HEK293 (cell line): ENCODE results near the gene AHCY.

Experiments used
- BCL6B ChIP-seq: fragments of 450-650 bp; formaldehyde crosslinking; IDR thresholded peaks from 2 replicates; pipeline ENCODE4 v1.5.1; 2017; ENCODE audit warnings: missing biosample characterization, missing genetic modification characterization
- IKZF3 ChIP-seq: fragments of 450-650 bp; IDR thresholded peaks from 2 replicates; pipeline ENCODE4 v1.5.0; 2018; ENCODE audit warnings: missing biosample characterization, mild to moderate bottlenecking, missing genetic modification characterization, moderate library complexity
- KLF1 ChIP-seq: fragments of 450-650 bp; formaldehyde crosslinking; IDR thresholded peaks from 2 replicates; pipeline ENCODE4 v1.5.1; 2016; ENCODE audit warnings: missing biosample characterization, missing genetic modification characterization
- KLF10 ChIP-seq: fragments of 450-650 bp; IDR thresholded peaks from 2 replicates; pipeline ENCODE4 v1.5.1; 2018; ENCODE audit warnings: missing biosample characterization, mild to moderate bottlenecking, missing genetic modification characterization
- KLF16 ChIP-seq: fragments of 450-650 bp; formaldehyde crosslinking; IDR thresholded peaks from 2 replicates; pipeline ENCODE4 v1.5.1; 2017; ENCODE audit warnings: missing biosample characterization, missing genetic modification characterization
- TCF7L2 ChIP-seq: IDR thresholded peaks from 2 replicates; pipeline ENCODE4 v1.6.1; 2011; ENCODE audit warnings: low read depth, mild to moderate bottlenecking, inconsistent platforms, low read length, moderate library complexity, borderline replicate concordance
- ZBTB48 ChIP-seq: fragments of 450-650 bp; formaldehyde crosslinking; IDR thresholded peaks from 2 replicates; pipeline ENCODE4 v1.5.1; 2016; ENCODE audit warnings: missing biosample characterization, missing genetic modification characterization
- ZNF112 ChIP-seq: fragments of 450-650 bp; formaldehyde crosslinking; IDR thresholded peaks from 2 replicates; pipeline ENCODE4 v1.5.0; 2017; ENCODE audit warnings: missing biosample characterization, missing genetic modification characterization
- ZNF138 ChIP-seq: fragments of 450-650 bp; formaldehyde crosslinking; IDR thresholded peaks from 2 replicates; pipeline ENCODE4 v1.5.1; 2016; ENCODE audit warnings: missing biosample characterization, missing genetic modification characterization, borderline replicate concordance
- ZNF140 ChIP-seq: fragments of 450-650 bp; formaldehyde crosslinking; IDR thresholded peaks from 2 replicates; pipeline ENCODE4 v1.5.1; 2016; ENCODE audit warnings: missing biosample characterization, missing genetic modification characterization
- ZNF184 ChIP-seq: fragments of 450-650 bp; IDR thresholded peaks from 2 replicates; pipeline ENCODE4 v1.5.1; 2018; ENCODE audit warnings: missing biosample characterization, mild to moderate bottlenecking, missing genetic modification characterization
- ZNF239 ChIP-seq: fragments of 450-650 bp; formaldehyde crosslinking; IDR thresholded peaks from 2 replicates; pipeline ENCODE4 v1.5.1; 2016; ENCODE audit warnings: missing biosample characterization, missing genetic modification characterization
- ZNF274 ChIP-seq, 2 experiments: fragments of 200-500 bp in 1 of 2; fragments of 450-650 bp in 1 of 2; sonication (Bioruptor generic) in 1 of 2; formaldehyde crosslinking in 1 of 2; IDR thresholded peaks; 2 replicates each; pipeline versions ENCODE4 v1.5.1 to v1.6.1; 2014 to 2016; ENCODE audit warnings: borderline replicate concordance in 1 of 2, inconsistent platforms in 1 of 2, low read length in 1 of 2, missing biosample characterization in 1 of 2, missing genetic modification characterization in 1 of 2
- ZNF335 ChIP-seq: fragments of 450-650 bp; formaldehyde crosslinking; conservative IDR thresholded peaks from 2 replicates; pipeline ENCODE4 v1.5.1; 2016; ENCODE audit warnings: missing biosample characterization, missing genetic modification characterization
- ZNF398 ChIP-seq: fragments of 450-650 bp; formaldehyde crosslinking; IDR thresholded peaks from 2 replicates; pipeline ENCODE4 v1.5.1; 2017; ENCODE audit warnings: missing biosample characterization, missing genetic modification characterization
- ZNF621 ChIP-seq: fragments of 450-650 bp; formaldehyde crosslinking; IDR thresholded peaks from 2 replicates; pipeline ENCODE4 v1.5.1; 2017; ENCODE audit warnings: missing biosample characterization, missing genetic modification characterization
- ZNF629 ChIP-seq: fragments of 450-650 bp; formaldehyde crosslinking; IDR thresholded peaks from 2 replicates; pipeline ENCODE4 v1.5.1; 2017; ENCODE audit warnings: missing biosample characterization, missing genetic modification characterization
- ZNF639 ChIP-seq: fragments of 450-650 bp; formaldehyde crosslinking; IDR thresholded peaks from 2 replicates; pipeline ENCODE4 v1.5.1; 2016; ENCODE audit warnings: missing biosample characterization, missing genetic modification characterization
- ZNF677 ChIP-seq: fragments of 450-650 bp; IDR thresholded peaks from 2 replicates; pipeline ENCODE4 v1.5.0; 2018; ENCODE audit warnings: missing biosample characterization, mild to moderate bottlenecking, missing genetic modification characterization, moderate library complexity
- ZNF692 ChIP-seq: fragments of 450-650 bp; formaldehyde crosslinking; IDR thresholded peaks from 2 replicates; pipeline ENCODE4 v1.5.1; 2016; ENCODE audit warnings: missing biosample characterization, missing genetic modification characterization
- ZNF76 ChIP-seq: fragments of 450-650 bp; formaldehyde crosslinking; IDR thresholded peaks from 2 replicates; pipeline ENCODE4; 2016; ENCODE audit warnings: low read depth, missing biosample characterization, missing genetic modification characterization, borderline replicate concordance
- TF ChIP-seq, protein P1 (sequence below): fragments of 450-650 bp; formaldehyde crosslinking; IDR thresholded peaks from 2 replicates; pipeline ENCODE4 v1.5.1; 2016; ENCODE audit warnings: missing biosample characterization, missing genetic modification characterization, low read depth
- TF ChIP-seq, protein P2 (sequence below): fragments of 450-650 bp; formaldehyde crosslinking; IDR thresholded peaks from 2 replicates; pipeline ENCODE4 v1.5.1; 2017; ENCODE audit warnings: missing biosample characterization, mild to moderate bottlenecking, missing genetic modification characterization, moderate library complexity
- TF ChIP-seq, protein P3 (sequence below): fragments of 450-650 bp; formaldehyde crosslinking; conservative IDR thresholded peaks from 2 replicates; pipeline ENCODE4 v1.5.1; 2016; ENCODE audit warnings: low read depth, missing biosample characterization, missing genetic modification characterization

The AHCY gene

GRCh38 chr20:34302723-34303533, at the start of gene AHCY (continued):
- TF ChIP-seq, protein P1, sequence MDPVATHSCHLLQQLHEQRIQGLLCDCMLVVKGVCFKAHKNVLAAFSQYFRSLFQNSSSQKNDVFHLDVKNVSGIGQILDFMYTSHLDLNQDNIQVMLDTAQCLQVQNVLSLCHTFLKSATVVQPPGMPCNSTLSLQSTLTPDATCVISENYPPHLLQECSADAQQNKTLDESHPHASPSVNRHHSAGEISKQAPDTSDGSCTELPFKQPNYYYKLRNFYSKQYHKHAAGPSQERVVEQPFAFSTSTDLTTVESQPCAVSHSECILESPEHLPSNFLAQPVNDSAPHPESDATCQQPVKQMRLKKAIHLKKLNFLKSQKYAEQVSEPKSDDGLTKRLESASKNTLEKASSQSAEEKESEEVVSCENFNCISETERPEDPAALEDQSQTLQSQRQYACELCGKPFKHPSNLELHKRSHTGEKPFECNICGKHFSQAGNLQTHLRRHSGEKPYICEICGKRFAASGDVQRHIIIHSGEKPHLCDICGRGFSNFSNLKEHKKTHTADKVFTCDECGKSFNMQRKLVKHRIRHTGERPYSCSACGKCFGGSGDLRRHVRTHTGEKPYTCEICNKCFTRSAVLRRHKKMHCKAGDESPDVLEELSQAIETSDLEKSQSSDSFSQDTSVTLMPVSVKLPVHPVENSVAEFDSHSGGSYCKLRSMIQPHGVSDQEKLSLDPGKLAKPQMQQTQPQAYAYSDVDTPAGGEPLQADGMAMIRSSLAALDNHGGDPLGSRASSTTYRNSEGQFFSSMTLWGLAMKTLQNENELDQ (tag by site-specific recombination): no peak
- TF ChIP-seq KLF16 (tag by site-specific recombination) (0 out of 2 replicates have a peak, but pooled peaks have one; percentile 21), TCF7L2 (no peak), BCL6B (tag by site-specific recombination) (no peak), ZNF639 (tag by site-specific recombination) (0 out of 2 replicates have a peak, but pooled peaks have one; percentile 8), ZNF621 (no peak), ZNF677 (tag by site-specific recombination) (peak; percentile 35; the same call in 1 of the 2 replicates), ZNF112 (tag by site-specific recombination) (no peak), ZNF398 (tag by site-specific recombination) (0 out of 2 replicates have a peak, but pooled peaks have one; percentile 12), ZNF692 (tag by site-specific recombination) (peak; percentile 64; the same call in 1 of the 2 replicates), ZNF76 (peak; percentile 97), ZNF274 (IDR thresholded peaks at IDR 0.05; ENCODE audit: low read length) (no peak), ZNF274 (tag by site-specific recombination; IDR thresholded peaks at IDR 0.05; ENCODE audit: borderline replicate concordance) (no peak), KLF1 (peak; percentile 64), ZNF239 (tag by site-specific recombination) (no peak), IKZF3 (tag by site-specific recombination) (peak; percentile 33; the same call in 1 of the 2 replicates), ZNF184 (no peak), ZNF140 (tag by site-specific recombination) (no peak), ZBTB48 (tag by site-specific recombination) (peak; percentile 31; the same call in 1 of the 2 replicates), ZNF629 (tag by site-specific recombination) (peak; percentile 58; the same call in 1 of the 2 replicates), ZNF335 (tag by site-specific recombination) (peak; percentile 97), KLF10 (tag by site-specific recombination) (0 out of 2 replicates have a peak, but pooled peaks have one; percentile 24), ZNF138 (tag by site-specific recombination) (no peak)
- TF ChIP-seq, protein P2, sequence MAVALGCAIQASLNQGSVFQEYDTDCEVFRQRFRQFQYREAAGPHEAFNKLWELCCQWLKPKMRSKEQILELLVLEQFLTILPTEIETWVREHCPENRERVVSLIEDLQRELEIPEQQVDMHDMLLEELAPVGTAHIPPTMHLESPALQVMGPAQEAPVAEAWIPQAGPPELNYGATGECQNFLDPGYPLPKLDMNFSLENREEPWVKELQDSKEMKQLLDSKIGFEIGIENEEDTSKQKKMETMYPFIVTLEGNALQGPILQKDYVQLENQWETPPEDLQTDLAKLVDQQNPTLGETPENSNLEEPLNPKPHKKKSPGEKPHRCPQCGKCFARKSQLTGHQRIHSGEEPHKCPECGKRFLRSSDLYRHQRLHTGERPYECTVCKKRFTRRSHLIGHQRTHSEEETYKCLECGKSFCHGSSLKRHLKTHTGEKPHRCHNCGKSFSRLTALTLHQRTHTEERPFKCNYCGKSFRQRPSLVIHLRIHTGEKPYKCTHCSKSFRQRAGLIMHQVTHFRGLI (tag by site-specific recombination): peak; percentile 52; the same call in 1 of the 2 replicates
- TF ChIP-seq, protein P3, sequence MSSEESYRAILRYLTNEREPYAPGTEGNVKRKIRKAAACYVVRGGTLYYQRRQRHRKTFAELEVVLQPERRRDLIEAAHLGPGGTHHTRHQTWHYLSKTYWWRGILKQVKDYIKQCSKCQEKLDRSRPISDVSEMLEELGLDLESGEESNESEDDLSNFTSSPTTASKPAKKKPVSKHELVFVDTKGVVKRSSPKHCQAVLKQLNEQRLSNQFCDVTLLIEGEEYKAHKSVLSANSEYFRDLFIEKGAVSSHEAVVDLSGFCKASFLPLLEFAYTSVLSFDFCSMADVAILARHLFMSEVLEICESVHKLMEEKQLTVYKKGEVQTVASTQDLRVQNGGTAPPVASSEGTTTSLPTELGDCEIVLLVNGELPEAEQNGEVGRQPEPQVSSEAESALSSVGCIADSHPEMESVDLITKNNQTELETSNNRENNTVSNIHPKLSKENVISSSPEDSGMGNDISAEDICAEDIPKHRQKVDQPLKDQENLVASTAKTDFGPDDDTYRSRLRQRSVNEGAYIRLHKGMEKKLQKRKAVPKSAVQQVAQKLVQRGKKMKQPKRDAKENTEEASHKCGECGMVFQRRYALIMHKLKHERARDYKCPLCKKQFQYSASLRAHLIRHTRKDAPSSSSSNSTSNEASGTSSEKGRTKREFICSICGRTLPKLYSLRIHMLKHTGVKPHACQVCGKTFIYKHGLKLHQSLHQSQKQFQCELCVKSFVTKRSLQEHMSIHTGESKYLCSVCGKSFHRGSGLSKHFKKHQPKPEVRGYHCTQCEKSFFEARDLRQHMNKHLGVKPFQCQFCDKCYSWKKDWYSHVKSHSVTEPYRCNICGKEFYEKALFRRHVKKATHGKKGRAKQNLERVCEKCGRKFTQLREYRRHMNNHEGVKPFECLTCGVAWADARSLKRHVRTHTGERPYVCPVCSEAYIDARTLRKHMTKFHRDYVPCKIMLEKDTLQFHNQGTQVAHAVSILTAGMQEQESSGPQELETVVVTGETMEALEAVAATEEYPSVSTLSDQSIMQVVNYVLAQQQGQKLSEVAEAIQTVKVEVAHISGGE: peak; percentile 39
